GM21717 (cell line): ENCODE results near the gene COPS4.
"Not testable (repeated sequence)": the region's sequence is repeated elsewhere in the genome, so short reads cannot be mapped to it uniquely, and the experiment has no call there.

Source experiments
- ATAC-seq: cut with Tn5 transposase; IDR thresholded peaks from one replicate; pipeline ENCODE4 v1.9.1; 2021; ENCODE audit warnings: mild to moderate bottlenecking, moderate library complexity; ENCODE audit not compliant: unreplicated experiment

COPS4 gene

DNA sequence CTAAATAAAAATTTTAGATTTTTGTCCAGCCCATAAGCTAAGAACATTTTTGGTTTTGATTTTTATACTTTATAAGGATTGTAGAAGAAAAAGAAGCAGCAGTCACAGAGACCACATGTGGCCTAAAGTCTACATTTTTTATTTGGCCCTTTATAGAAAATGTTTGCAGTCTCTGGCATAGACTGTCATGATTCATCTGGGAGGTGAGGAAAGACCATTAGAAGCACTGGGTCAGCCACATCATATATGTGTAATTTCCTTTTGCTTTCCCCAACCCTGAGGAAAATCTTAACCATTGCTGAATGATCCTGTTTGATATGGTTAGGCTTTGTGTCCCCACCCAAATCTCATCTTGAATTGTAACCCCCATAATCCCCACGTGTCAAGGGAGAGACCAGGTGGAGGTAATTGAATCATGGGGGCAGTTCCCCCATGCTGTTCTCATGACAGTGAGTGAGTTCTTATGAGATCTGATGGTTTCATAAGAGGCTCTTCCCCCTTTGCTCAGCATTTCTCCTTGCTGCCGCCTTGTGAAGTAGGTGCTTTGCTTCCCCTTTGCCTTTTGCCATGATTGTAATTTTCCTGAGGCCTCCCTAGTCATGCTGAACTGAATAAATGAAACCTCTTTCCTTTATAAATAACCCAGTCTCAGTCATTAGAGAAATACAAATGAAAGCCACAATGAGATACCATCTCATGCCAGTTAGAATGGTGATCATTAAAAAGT lies 12.1 kb upstream of the COPS4 start:
- ATAC-seq, result no peak

DNA sequence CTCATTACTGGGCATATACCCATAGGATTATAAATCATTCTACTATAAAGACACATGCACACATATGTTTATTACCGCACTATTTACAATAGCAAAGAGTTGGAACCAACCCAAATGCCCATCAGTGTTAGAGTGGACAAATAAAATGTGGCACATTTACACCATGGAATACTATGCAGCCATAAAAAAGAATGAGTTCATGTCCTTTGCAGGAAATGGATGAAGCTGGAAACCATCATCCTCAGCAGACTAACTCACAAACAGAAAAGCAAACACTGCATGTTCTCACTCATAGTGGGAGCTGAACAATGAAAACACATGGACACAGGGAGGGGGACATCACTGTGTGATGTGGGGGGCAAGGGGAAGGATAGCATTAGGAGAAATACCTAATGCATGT lies 11.4 kb upstream of the COPS4 start:
- not testable (repeated sequence) for ATAC-seq

DNA sequence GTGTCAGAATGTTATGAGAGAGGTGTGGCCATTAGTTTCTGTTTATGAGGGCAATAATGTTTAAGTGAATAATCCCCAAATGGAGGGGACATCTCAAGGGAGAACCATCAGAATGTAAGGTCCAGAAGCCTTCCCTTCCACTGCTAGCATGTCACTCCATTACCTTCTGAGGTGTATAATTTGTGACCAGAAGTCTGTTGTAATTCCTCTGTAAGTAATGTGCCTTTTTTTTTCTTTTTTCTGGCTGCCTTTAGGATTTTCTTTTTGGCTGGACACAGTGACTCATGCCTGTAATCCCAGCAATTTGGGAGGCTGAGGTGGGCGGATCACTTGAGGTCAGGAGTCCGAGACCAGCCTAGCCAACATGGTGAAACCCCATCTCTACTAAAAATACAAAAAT lies 10.8 kb upstream of the COPS4 start:
- no peak for ATAC-seq

DNA sequence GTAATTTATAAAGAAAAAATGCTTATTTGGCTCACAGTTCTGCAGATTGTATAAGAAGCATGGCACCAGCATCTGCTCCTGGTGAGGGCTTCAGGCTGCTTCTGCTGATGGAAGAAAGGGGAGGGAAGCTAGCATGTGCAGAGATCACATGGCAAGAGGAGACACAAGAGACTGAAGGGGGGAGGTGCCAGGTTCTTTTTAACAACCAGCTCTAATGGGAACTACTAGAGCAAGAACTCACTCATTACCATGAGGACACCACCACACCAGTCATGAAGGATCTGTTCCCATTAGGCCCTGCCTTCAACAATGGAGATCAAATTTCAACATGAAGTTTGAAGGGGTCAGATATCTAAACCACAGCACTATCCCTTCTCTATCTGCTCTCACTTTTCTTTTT lies 9.4 kb upstream of the COPS4 start:
- no peak for ATAC-seq

DNA sequence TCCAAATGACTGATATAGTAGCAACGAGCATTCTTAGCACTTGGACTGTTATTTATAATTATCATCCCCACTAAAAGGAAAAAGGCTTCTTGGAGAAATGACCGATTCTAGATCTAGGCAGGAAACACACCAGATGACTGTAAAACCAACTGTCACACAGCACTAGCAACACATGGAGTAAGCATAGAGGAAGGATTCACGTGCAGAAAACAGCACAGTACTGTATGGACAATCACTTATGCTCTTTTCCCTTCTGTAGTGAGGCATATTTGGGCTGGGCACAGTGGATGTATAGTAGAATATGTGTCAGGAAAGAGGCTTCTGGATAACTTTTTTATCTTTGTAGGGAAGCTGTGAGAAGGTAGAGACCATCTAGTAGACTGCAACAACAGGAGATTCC lies 6.0 kb upstream of the COPS4 start:
- ATAC-seq, result no peak

GRCh38 chr4:83029688-83030087 lies 5.3 kb upstream of the COPS4 start:
- ATAC-seq, result no peak

DNA sequence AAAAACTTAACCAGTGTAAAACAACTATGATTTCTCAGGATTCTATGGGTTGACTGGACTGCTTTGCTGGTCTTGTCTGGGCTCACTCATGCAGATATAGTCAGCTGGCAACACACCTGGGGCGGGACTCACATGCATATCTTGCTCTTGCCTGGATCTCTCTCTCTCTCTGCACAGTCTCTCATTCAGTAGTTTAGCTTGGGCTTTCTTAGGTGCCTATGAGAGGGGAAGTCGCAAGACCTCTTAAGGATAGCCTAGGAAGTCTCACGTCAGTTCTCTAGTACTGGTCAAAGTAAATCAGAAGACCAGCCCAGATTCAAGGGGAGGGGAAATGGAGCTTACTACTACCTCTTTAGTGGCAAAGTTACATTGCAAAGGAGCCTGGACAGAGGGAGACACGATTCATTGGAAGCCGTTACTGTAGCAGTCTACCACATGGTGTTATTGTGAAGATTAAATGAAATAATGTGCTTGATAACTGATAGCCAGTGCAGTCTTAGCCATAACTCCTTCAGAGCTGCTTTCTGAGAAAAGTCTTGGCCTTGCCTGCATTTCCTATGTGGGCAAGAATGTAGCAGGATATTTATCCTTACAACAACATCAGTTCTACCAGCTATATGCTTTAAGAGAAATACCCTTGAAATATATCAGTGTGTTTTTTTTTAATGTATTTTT lies 2.1 kb downstream of the COPS4 start:
- no peak for ATAC-seq

- ATAC-seq, result no peak
Observed at GRCh38 chr4:83040269-83040668, 5.3 kb downstream of the COPS4 start.

DNA sequence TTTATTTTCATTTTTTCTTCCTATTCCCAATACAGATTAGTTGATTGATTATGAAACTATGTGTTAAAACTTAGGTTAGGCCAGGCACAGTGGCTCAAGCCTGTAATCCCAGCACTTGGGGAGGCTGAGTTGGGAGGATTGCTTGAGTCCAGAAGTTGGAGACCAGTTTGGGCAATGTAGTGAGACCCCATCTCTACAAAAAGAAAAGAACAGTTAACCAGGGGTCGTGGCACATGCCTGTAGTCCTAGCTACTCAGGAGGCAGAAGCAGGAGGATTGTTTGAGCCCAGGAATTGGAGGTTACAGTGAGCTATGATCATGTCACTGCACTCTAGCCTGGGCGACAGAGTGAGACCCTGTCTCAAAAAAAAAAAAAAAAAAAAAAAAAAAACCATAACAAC lies 8.2 kb downstream of the COPS4 start:
- ATAC-seq, result not testable (repeated sequence)

- no peak for ATAC-seq
Observed at GRCh38 chr4:83043801-83044407, 8.9 kb downstream of the COPS4 start.

DNA sequence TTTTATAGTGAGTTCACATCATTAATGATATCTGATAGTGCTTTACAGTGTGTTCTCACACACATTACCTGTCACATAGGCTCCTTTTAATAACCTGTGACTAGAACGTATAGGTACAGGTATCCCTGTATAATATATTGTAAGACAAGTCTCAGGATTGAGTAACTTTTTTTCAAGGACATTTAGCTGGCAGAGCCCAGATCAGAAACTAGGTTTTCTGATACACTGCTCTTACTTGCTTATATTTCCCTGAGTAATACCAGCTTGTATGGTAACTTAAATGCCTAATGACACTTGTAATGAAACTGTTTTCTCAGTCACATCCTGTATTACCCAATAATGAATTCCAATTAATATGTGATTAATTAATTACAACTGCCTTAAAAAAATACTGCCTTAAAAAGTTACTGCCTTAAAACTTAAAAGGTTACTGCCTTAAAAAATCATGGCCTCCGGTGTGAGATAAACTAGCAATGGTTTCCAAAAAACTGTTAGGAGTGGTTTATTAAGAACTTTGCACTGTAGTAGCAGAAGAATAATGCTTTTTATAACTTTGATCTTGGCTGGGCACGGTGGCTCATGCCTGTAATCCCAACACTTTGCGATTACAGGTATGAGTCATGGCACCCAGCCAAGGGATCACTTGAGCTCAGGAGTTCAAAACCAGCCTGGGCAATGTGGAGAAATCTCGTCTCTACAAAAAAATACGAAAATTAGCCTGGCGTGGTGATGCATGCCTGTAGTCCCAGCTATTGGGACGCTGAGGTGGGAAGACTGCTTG lies 11.9 kb downstream of the COPS4 start:
- ATAC-seq, result no peak

- ATAC-seq, result not testable (repeated sequence)
Observed at GRCh38 chr4:83048781-83049180, 13.8 kb downstream of the COPS4 start.

GRCh38 chr4:83054928-83055327 lies 19.9 kb downstream of the COPS4 start:
- ATAC-seq, result no peak

DNA sequence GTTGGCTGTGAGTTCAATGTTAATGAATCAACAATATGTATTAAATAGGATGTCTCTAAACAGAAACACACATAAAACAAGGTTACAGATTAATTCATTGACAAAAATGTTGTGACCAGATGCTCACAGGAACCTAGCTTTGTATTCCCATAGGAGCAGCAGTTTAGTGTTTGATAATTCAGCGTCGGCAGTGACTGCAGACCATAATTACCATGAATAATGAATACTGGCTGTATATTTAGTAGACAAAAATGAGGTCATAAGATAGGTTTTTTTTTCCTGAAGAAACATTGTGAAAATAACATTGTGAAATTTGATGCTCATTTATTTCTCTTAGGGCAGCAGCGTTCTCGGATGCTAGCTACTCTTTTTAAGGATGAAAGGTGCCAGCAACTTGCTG lies 27.8 kb downstream of the COPS4 start:
- no peak for ATAC-seq

DNA sequence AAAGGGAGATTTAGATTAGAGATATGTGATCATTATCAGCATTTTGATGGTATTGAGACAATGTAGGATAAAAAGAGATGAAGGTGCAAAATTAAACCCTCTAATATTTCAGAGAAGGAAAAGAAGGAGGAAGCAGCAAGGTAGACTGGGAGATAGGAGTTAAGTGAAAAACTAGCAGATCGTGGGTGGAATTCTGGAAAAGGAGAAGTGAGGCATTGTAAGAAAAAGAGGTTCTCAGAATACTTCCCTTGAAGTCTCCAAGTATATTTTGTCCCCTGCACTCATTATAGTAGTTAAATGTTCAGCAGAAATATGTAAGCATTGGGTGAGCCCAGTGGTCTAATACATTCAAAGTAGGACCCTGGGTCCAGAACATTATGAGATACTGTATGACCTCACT lies 30.3 kb downstream of the COPS4 start:
- no peak for ATAC-seq

DNA sequence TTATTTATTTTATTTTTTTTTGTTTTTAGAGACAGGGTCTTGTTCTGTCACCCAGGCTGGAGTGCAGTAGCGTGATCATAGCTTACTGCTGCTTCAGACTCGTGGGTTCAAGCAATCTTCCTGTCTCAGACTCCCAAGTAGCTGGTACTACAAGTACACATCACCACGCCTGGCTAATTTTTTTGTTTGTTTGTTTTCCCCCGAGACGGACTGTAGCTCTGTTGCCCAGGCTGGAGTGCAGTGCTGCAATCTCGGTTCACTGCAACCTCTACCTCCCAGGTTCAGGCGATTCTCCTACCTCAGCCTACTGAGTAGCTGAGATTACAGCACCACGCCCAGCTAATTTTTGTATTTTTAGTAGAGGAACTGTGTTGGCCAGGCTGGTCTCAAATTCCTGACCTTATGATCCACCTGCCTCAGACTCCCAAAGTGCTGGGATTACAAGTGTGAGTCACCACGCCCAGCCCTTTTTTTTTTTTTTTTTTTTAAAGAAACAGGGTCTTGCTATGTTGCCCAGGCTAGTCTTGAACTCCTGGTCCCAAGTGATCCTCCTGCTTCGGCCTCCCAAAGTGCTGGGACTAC lies 32.2 kb downstream of the COPS4 start:
- ATAC-seq, result no peak

- no peak for ATAC-seq
Observed at GRCh38 chr4:83071116-83071515, 36.1 kb downstream of the COPS4 start.

DNA sequence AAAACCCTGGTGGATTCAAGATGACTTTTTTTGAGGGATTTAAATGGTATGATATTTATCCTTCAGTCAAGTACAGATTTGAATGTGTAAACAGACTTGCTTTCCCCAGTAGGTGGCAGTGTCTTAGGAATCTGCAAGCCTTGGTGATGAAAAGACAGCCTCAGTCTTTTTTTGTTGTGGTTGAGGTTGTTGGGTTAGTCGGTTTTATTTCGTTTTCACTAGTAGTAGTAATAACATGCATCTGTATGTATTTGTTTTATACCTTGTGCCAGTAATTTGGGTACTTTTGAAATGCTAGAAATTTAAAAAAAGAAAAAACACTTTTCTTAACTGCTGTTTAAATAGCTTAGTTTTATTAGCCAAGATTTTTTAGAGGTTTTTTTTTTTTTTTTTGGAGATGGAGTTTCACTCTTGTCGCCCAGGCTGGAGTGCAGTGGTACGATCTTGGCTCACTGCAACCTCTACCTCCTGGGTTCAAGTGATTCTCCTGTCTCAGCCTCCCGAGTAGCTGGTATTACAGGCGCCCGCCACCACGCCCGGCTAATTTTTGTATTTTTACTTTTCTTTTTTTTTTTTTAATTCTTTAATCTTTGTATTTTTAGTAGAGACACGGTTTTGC lies 39.2 kb downstream of the COPS4 start:
- peak; percentile 70 for ATAC-seq

DNA sequence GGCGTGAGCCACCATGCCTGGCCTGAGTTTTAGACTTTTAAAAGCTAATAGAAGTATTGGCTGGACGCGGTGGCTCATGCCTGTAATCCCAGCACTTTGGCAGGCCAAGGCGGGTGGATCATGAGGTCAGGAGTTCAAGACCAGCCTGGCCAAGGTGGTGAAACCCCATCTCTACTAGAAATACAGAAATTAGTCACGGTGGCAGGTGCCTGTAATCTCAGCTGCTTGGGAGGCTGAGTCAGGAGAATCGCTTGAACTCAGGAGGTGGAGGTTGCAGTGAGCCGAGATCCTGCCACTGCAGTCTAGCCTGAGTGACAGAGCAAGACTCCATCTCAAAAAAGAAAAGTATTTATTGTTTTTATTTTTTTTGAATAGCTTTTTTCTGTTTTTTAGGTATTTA lies 39.8 kb downstream of the COPS4 start:
- not testable (repeated sequence) for ATAC-seq

DNA sequence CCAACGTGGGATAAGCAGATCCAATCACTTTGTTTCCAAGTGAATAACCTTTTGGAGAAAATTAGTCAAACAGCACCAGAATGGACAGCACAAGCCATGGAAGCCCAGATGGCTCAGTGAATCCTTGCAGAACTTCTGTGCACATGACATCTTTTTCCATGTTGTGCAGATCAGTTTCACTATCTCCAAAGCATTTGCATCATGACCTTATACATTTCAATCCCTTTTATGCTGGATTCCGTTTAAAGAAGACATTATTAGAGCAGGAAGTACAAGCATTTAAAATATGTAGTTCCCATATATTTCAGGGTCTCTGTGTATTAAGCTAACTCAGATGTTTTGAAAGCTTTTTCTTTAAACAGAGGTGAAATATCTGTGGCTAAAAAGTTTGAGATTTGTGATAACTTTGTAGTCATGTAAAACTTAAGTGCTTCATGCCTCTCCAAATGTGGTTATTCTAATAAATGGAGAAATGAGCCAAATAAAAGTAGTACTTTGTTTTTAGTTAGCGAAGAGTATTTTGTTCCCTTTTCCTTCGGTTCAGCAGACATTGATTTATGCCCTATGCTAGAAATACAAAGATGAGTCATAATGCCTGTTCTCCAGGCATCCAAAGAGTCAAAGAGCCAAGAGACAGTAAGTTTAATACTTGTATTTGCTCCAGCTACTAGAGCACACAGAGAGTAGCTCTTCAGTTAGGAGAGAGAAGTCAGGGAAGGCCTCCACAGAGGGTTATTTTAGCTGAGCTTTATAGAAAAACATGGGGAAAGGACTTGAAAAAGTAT lies 40.5 kb downstream of the COPS4 start:
- ATAC-seq, result no peak
